ENCODE measurements around the gene SCMH1. TPM values are rescaled to one million over a fixed set of nuclear protein-coding genes. Genes with fewer than 3 reads are reported as not detected.

Gene SCMH1
- total and polyA plus RNA-seq, 2 experiments from 2014 or later, result 48.1 to 52.3 TPM

DNA sequence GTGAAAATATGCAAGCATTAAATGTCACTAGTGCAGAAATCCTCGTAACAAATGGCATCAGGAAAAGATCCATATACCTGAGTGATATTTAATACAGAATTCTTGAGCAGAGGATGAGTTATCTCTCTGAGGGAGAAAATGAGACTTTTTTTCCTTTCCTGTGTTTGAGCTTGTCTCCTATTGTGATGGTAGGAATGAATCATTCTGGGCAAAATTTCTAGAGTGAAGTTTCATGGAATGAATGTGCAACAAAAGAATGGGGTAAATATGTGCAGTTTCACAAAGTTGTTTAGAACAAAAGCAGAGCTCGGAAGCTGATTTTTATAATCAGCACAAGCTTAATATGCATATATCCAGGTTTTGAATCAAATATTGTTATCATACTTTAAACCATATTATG lies 258.0 kb downstream of the SCMH1 start:
- 96% methylated on average over 2 of the region's 2 CpGs for WGBS (ENCODE audit: low lambda C conversion rate, missing lambda C conversion rate)
- no peaks in the 10 kb centered on the region for H3K9me2 ChIP-seq (replicated peaks; ENCODE audit: insufficient read depth)
- peaks cover 43% of the 10 kb centered on the region for H3K79me2 ChIP-seq
- H4K20me1 ChIP-seq (ENCODE audit: insufficient read depth, poor library complexity, severe bottlenecking), result no peaks in the 10 kb centered on the region
- H3K9me3 ChIP-seq (ENCODE audit: low read depth), result no peaks in the 10 kb centered on the region
- no peak overlapping the region for H2AFZ ChIP-seq
- no peak for DNase-seq (ENCODE audit: low spot score)
- H3K4me3 ChIP-seq, result no peak overlapping the region
- no peaks in the 10 kb centered on the region for H3K36me3 ChIP-seq (replicated peaks; ENCODE audit: insufficient read depth, low read depth)
- H3K27ac ChIP-seq, result no peak overlapping the region
- no peak for TF ChIP-seq EZH2 (IDR thresholded peaks at IDR 0.05; ENCODE audit: borderline replicate concordance)
- TF ChIP-seq, protein P1, sequence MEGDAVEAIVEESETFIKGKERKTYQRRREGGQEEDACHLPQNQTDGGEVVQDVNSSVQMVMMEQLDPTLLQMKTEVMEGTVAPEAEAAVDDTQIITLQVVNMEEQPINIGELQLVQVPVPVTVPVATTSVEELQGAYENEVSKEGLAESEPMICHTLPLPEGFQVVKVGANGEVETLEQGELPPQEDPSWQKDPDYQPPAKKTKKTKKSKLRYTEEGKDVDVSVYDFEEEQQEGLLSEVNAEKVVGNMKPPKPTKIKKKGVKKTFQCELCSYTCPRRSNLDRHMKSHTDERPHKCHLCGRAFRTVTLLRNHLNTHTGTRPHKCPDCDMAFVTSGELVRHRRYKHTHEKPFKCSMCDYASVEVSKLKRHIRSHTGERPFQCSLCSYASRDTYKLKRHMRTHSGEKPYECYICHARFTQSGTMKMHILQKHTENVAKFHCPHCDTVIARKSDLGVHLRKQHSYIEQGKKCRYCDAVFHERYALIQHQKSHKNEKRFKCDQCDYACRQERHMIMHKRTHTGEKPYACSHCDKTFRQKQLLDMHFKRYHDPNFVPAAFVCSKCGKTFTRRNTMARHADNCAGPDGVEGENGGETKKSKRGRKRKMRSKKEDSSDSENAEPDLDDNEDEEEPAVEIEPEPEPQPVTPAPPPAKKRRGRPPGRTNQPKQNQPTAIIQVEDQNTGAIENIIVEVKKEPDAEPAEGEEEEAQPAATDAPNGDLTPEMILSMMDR (IDR thresholded peaks at IDR 0.05; ENCODE audit: poor library complexity), result no peak
- TF ChIP-seq EZH2phosphoT487 (IDR thresholded peaks at IDR 0.05; ENCODE audit: low read depth, severe bottlenecking, unreplicated experiment), result no peak
- no peaks in the 10 kb centered on the region for H3K27me3 ChIP-seq
- no peak overlapping the region for H3K4me2 ChIP-seq
- H3K4me1 ChIP-seq (ENCODE audit: insufficient read depth), result peaks cover 52% of the 10 kb centered on the region

DNA sequence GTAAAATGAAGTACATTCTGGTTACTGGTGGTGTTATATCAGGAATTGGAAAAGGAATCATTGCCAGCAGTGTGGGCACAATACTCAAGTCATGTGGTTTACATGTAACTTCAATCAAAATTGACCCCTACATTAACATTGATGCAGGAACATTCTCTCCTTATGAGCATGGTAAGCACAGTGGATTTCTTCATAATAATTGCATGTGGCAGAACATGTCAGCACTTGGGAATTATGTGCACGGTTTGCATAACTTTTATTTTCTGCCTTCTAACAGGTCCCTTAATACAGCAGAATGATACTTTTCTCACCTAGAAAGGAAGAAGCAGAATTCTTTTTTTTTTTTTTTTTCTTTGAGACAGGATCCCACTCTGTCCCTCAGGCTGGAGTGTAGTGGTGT lies 258.8 kb downstream of the SCMH1 start:
- Histone ChIP-seq H4K20me1 (ENCODE audit: insufficient read depth, poor library complexity, severe bottlenecking) (no peaks in the 10 kb centered on the region), H3K9me2 (replicated peaks; ENCODE audit: insufficient read depth) (no peaks in the 10 kb centered on the region), H3K9me3 (ENCODE audit: low read depth) (no peaks in the 10 kb centered on the region), H3K4me2 (peak overlapping the region; percentile 95), H2AFZ (no peak overlapping the region), H3K27ac (peak overlapping the region; percentile 95), H3K36me3 (replicated peaks; ENCODE audit: insufficient read depth, low read depth) (no peaks in the 10 kb centered on the region), H3K27me3 (no peaks in the 10 kb centered on the region), H3K4me1 (ENCODE audit: insufficient read depth) (peaks cover 52% of the 10 kb centered on the region), H3K79me2 (peaks cover 43% of the 10 kb centered on the region), H3K4me3 (no peak overlapping the region)
- TF ChIP-seq EZH2phosphoT487 (IDR thresholded peaks at IDR 0.05; ENCODE audit: low read depth, severe bottlenecking, unreplicated experiment), result no peak
- no peak for TF ChIP-seq EZH2 (IDR thresholded peaks at IDR 0.05; ENCODE audit: borderline replicate concordance)
- no peak for DNase-seq (ENCODE audit: low spot score)
- WGBS (ENCODE audit: low lambda C conversion rate, missing lambda C conversion rate), result 91% methylated on average over 1 of the region's 1 CpG

DNA sequence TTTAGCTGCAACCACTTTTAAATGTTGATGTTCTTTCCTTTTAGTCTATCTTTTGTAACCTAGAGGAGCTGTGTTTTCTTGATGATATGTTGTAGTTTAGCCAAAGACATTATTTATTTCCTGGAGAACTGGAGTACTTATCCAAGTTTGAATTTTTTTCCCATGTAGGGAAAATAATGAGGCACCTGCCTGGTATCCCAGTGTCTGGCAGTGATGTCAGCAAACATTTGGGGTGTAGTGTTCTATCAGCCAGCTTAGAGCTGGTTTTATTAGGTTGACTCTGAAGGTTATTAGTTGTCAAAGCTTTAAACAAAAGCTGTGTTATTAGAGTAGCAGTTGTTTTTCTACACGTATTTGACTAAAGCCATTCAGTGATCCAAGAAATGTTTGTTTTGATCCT lies 259.4 kb downstream of the SCMH1 start:
- H4K20me1 ChIP-seq (ENCODE audit: insufficient read depth, poor library complexity, severe bottlenecking), result no peaks in the 10 kb centered on the region
- H2AFZ ChIP-seq, result no peak overlapping the region
- no peaks in the 10 kb centered on the region for H3K9me2 ChIP-seq (replicated peaks; ENCODE audit: insufficient read depth)
- DNase-seq (ENCODE audit: low spot score), result no peak
- H3K36me3 ChIP-seq (replicated peaks; ENCODE audit: insufficient read depth, low read depth), result no peaks in the 10 kb centered on the region
- peaks cover 43% of the 10 kb centered on the region for H3K79me2 ChIP-seq
- peak overlapping the region; percentile 95 for H3K27ac ChIP-seq
- no peaks in the 10 kb centered on the region for H3K9me3 ChIP-seq (ENCODE audit: low read depth)
- TF ChIP-seq, protein P1 (IDR thresholded peaks at IDR 0.05; ENCODE audit: poor library complexity), result no peak
- TF ChIP-seq EZH2phosphoT487 (IDR thresholded peaks at IDR 0.05; ENCODE audit: low read depth, severe bottlenecking, unreplicated experiment) (no peak), EZH2 (IDR thresholded peaks at IDR 0.05; ENCODE audit: borderline replicate concordance) (no peak)
- peaks cover 48% of the 10 kb centered on the region for H3K4me1 ChIP-seq (ENCODE audit: insufficient read depth)
- H3K4me3 ChIP-seq, result no peak overlapping the region
- 43% methylated on average over 1 of the region's 1 CpG for WGBS (ENCODE audit: low lambda C conversion rate, missing lambda C conversion rate)
- no peaks in the 10 kb centered on the region for H3K27me3 ChIP-seq
- H3K4me2 ChIP-seq, result peak overlapping the region; percentile 95

DNA sequence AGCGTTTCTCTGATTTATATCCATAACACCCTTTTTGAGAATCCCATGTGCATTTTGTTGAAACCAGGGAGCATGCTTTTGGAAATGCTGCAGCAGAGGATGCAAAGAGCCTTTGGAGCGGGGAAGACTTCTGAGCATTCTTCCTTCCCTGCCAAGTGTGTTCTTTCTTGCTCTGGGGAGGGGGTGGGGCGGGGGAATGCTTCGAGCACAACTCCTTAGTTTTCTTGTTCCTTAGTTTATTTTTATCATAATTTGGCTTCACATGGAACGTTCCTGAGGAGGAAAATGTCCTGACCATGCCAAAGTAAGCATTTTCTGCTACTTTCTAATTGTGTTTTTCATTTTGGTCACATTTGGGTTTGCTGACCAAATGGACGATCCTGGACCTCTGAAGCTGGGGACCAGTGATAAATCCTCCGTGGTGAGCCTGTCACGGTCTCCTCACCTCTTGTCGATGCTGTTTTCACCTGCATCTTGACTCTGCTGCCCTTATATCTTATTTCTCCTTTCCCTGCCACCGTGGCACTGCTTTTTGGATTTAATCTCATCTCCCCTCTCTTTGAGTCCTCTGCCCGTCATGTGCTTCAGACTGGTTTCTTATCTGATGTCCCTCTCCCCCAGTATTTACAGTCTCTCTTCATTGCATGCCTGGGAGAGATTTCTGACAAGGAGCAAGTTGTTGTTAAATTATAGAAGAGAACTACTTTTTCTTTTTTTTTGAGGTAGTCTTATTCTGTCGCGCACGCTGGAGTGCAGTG lies 260.2 kb downstream of the SCMH1 start:
- Histone ChIP-seq H3K27ac (peak overlapping the region; percentile 95), H3K4me2 (peak overlapping the region; percentile 95), H3K9me2 (replicated peaks; ENCODE audit: insufficient read depth) (no peaks in the 10 kb centered on the region), H3K4me1 (ENCODE audit: insufficient read depth) (peaks cover 41% of the 10 kb centered on the region), H2AFZ (no peak overlapping the region), H3K27me3 (no peaks in the 10 kb centered on the region), H4K20me1 (ENCODE audit: insufficient read depth, poor library complexity, severe bottlenecking) (no peaks in the 10 kb centered on the region), H3K36me3 (replicated peaks; ENCODE audit: insufficient read depth, low read depth) (no peaks in the 10 kb centered on the region), H3K9me3 (ENCODE audit: low read depth) (no peaks in the 10 kb centered on the region), H3K79me2 (peaks cover 43% of the 10 kb centered on the region), H3K4me3 (no peak overlapping the region)
- 62% methylated on average over 14 of the region's 14 CpGs for WGBS (ENCODE audit: low lambda C conversion rate, missing lambda C conversion rate)
- TF ChIP-seq, protein P1 (IDR thresholded peaks at IDR 0.05; ENCODE audit: poor library complexity), result no peak
- no peak for TF ChIP-seq EZH2phosphoT487 (IDR thresholded peaks at IDR 0.05; ENCODE audit: low read depth, severe bottlenecking, unreplicated experiment)
- TF ChIP-seq EZH2 (IDR thresholded peaks at IDR 0.05; ENCODE audit: borderline replicate concordance), result no peak
- no peak for DNase-seq (ENCODE audit: low spot score)

All from hepatocyte (in vitro differentiated cells).